HG02678 (cell line): Measurements from ENCODE around the gene CCL16.
"Not testable (repeated sequence)": the region's sequence is repeated elsewhere in the genome, so short reads cannot be mapped to it uniquely, and the experiment has no call there.

Source experiments
- ATAC-seq: cut with Tn5 transposase; IDR thresholded peaks from one replicate; pipeline ENCODE4 v1.9.1; 2021; ENCODE audit warnings: mild to moderate bottlenecking, moderate library complexity; ENCODE audit not compliant: unreplicated experiment

Gene CCL16, protein sequence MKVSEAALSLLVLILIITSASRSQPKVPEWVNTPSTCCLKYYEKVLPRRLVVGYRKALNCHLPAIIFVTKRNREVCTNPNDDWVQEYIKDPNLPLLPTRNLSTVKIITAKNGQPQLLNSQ

DNA sequence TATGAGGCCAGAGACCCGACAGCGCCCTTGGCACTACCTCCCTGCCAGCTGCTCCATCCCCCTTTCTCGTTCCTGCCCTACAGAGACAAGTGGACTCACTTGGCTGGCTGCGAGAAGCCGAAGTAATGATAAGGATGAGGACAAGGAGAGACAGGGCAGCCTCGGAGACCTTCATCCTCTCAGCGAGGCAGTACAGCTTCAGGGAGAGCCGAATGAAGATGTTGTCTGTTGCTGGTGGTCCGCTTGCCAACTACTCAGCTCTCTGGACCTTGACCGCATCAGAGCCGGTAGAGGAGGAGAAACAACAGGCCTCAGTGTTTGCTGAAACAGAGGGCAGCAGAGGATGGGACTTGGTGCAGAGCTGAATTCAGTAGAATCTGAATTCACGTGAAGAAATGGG, at the start of gene CCL16:
Gene CCL16 (minus strand): TSS at position 252 of the 400 bp plus-strand sequence. CDS start 77 bp downstream, at position 175.
- no peak for ATAC-seq

DNA sequence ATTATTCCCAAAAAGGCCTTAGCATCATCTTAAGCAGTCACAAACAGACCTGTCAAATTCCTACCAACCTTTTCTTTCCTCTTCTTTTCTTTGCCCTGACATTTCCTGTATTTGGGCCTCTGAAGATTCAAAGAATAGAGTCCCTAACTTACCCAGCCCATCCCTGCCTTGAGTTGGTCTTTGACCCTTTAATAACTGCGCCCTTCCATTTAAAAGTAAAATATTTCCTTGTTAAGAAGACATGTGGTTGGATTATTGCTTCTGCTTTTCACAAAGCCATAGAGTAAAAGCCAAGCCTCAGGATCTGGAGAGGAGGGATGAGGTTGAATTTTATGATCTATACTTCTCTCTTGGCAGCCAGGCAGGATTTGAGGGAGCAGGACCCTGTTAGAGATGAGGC, 49.7 kb upstream of the CCL16 start:
- no peak for ATAC-seq

DNA sequence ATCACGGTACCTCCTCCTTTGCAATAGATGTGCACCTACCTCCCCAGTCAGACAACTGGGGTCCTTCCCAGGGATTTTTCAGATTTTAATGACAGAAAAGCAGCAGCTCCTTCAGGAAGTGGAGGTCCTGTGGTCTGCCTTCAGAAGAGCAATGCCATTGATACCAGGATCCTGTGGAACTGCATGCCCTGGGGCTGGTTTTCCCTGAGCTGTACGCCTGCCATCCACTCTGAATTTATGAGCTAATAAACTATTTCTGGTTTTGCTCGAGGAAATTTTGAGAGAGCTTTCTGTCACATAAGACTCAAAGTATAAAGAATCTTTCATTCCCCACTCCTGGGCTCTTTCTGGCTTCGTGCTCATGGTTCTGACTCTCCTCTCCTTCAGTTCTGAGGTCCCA, 46.5 kb upstream of the CCL16 start:
- no peak for ATAC-seq

DNA sequence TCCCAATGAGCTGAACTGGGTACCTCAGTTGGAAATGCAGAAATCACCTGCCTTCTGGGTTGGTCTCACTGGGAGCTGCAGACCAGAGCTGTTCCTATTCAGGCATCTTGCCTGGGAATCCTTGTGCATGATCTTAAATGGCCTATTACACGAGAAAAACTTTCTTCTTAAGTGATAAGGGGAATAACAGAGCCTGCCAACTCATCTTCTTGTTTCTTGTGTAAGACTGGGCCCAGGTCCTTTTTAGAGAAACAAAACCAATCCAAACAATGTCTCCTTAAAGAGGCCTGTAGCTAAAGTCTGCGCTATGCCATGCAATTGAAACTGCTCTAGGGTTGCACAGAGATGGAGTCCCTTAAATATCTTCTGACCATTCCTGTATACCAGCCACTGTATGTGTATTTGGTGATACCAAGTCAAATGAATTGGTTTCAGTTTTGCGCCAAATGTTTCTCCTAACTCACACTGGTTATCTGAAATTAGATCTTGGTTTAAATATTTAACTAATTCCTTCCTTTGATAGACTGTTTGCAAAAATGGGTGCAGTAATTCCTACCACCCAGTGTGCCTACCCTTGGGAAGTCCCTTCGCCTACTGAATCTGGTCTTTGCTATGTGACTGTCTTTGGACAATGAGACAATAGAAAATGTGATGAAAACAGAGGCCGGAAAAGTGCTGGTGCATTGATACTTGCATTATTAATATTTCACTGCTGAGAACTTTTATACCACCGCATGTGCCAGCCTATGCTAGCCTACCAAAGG, 43.0 kb upstream of the CCL16 start:
- ATAC-seq: no peak

DNA sequence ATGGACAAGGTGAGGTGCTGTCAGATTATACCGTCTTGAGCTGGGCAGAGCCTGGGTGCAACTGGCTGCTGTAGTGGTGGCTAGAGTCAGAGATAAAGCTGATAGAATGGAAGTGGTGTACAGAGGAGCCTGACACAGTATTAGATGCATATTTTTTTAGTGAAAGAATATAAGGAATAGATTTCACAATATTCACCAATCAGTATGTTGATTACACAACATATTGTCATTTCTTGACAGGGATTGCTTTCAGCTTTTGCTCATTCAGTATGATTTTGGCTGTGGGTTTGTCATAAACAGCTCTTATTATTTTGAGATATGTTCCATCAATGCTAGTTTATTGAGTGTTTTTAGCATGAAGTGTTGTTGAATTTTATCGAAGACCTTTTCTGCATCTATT, 38.1 kb upstream of the CCL16 start:
- no peak for ATAC-seq

DNA sequence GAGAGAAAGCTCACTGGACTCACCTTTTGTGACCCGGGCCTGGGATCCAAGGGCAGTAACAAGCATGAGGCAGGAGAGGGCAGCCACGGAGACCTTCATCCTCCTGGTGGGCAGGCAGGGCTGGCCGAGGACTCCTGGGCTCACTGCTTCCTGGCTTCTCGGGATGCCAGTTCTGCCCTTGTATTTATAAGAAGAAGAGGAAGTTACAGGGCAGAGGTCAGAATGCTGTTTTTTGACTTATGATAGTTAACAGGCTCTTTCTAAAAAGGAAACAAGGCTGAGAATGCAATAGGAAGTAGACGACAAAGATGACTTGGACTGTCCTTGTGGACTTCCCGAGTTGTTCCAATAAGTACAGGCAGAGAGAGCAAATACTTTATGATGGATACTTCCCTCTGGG, 36.5 kb upstream of the CCL16 start, which contains the start of gene CCL23:
Gene CCL23 (minus strand): TSS at position 174 of the 400 bp plus-strand sequence. CDS start 75 bp downstream, at position 99.
- no peak for ATAC-seq

DNA sequence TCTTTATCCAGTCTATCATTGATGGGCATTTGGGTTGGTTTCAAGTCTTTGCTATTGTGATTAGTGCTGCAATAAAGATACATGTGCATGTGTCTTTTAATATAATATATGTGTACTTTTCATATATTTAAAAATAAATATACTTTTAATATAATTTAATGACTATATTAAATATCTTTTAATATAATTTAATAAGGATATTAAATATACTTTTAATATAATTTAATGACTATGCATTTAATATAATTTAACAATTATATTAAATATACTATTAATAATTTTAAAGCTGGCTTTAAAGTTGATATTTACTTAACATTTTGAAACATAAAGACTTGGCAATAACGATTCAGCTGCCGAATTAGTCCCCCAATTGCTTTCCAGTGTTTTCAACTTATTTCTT, 35.3 kb upstream of the CCL16 start:
- ATAC-seq: no peak

DNA sequence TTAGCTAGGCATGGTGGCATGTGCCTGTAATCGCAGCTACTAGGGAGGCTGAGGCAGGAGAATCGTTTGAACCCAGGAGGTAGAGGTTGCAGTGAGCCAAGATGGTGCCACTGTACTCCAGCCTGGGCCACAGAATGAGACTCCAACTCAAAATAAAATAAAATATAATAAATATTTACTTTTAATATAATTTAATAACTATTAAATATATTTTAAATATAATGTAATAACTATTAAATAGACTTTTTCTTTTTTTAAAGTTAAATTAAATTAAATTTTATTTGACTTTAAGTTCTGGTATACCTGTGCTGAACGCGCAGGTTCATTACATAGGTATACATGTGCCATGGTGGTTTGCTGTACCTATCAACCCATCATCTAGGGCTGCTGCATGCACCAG, 34.6 kb upstream of the CCL16 start:
- ATAC-seq: not testable (repeated sequence)

DNA sequence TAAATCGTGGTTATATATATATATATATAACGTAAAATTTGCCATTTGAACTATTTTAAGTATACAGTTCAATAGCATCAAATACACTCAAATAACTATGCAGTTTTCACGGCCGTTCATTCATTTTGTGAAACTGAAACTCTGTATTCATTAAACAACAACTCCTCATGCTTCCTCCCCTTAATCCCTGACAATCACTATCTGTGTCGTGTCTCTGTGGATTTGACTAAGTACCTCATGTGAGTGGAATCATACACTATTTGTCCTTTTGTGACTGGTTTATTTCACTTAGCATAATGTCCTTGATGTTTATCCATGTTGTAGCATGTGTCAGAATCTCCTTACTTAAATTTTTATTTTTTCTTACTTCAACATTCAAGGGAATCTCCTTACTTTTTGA, 33.6 kb upstream of the CCL16 start:
- ATAC-seq: no peak

DNA sequence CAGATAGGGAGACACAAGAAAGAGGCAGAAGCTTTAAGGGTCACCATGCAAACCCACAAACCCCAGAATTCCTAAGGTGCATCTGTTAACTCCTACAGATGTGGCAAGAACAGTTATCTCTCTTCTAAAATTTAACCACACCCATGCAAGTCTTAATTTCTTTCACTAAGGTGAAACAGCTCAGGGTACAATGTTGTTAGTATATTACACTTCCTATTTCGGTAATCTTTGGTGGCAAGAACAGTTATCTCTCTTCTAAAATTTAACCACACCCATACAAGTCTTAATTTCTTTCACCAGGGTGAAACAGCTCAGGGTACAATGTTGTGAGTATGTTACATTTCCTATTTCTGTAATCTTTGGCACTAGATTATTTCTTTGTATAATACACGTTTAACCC, 29.9 kb upstream of the CCL16 start:
- ATAC-seq: no peak

DNA sequence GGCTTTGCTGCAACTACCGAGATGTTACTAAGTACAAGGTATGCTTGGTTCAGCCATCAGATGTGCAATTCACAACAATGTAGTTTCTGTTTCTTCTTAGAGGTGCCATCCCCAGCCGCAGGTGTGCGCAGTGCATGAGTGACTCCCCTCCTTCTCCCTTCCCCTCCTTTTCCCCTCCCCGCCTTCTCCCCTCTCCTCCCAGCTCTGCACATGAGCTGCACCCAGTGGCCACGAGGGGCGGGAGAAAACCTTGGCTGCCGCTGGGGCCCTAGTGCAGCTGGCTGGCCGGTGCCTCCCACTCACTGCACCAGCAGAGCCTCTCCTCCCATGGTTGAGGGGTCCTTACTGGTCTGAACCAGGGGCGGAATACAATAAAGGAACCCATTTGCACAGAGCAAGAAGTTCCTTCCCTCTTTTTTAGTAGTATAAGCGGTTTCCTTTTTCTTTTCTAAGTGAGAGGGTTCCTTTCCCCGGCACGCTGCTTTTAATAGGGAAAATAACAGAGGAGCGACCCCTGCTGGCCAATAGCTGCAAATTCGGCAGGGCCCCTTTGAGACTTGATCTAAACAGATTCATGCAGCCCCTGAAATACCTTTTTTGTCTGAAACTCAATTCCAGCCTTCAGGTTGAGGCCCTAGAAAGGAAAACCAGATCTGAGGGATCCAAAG, 27.8 kb upstream of the CCL16 start:
- ATAC-seq: no peak

DNA sequence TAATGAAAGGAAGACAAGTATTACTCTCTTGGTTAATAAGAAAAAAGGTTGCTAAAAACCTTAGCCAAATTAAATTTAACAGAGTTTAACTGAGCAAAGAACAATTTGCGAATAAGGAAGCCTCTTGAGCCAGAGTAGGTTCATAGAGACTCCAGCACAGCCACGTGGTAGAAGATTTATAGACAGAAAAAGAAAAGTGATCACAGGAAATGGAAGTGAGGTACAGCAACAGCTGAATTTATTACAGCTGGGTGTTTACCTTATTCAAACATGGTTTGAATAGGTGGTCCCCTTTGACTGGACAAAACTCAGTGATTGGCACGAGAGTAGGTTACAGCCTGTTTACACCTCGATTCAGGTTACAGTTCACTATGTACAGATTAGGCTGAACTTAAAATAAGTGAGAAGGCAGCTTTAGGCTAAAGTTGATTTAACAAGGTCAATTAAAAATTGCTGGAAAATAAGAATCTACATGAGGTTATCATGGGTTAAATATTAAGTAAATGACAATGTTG, 23.4 kb upstream of the CCL16 start:
- ATAC-seq: no peak

DNA sequence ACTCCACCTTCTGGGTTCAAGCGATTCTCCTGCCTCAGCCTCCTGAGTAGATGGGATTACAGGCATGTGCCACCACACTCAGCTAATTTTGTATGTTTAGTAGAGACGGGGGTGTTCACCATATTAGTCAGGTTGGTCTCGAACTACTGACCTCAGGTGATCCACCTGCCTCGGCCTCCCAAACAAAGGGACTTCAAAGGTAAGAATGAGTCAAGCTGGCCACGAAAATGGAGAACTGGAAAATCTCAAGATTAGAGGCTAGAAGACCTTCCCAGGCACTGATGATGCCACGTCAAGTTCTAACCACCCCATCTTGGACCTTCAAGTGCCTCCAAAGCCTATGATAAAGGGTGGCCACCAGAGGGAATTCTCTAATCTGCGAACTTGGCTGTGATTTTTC, 21.3 kb upstream of the CCL16 start:
- ATAC-seq: no peak

DNA sequence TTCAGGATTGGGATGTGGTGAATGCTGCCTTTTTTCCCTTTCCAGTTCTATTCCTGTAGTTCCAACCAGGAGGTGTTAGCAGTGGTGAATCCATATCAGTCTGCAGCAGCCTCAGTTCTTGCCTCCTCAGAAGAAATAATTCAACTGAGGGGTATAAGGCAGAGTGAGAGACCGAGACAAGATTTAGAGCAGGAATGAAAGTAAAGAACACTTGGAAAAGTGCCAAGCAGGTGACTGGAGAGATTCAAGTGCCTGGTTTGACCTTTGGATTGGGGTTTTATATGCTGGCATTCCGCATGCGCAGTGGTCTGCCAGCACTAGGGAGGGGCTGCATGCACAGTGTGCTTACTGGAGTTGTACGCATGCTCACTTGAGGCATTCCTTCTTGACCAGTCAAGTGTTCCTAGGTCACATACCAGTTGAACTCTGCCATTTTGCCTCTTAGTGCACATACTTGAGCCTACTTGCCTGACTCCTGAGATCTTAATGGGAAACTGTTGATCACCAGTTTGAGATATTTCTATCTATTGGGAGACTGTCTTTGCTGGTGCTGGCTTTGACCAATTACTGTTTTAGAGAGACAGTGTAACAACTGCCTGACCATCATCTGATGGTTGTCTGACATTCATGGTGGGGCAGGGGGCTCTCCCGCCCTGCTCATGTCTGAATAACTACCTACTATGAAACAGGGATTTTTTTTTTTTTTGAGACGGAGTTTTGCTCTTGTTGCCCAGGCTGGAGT, 20.7 kb upstream of the CCL16 start:
- ATAC-seq: no peak

DNA sequence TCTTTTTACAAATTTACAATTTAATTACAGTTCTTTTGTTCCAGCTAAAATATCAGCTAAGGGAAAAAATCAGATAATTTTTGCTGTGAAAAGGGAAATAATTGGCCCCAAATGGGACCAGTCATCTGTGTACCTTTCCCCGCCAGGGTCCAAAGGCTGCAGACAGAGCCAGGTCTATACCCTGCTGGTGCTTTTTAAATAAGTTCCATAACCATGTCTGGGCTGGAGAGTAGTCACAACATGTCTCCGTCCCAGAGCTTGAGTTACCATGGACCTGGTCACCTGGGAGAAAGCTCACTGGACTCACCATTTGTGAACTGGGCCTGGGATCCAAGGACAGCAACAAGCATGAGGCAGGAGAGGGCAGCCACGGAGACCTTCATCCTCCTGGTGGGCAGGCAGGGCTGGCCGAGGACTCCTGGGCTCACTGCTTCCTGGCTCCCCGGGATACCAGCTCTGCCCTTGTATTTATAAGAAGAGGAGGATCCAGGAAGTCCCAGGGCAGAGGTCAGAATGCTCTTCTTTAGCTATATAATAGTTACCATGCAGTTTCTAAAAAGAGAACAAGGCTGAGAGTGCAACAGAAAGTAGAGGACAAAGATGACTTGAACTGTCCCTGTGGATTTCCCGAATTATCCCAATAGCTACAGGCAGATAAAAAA, 19.9 kb upstream of the CCL16 start, which contains the start of gene CCL15:
Gene CCL15 (minus strand): TSS at position 444 of the 662 bp plus-strand sequence. CDS start 61 bp downstream, at position 383.
- ATAC-seq: no peak

DNA sequence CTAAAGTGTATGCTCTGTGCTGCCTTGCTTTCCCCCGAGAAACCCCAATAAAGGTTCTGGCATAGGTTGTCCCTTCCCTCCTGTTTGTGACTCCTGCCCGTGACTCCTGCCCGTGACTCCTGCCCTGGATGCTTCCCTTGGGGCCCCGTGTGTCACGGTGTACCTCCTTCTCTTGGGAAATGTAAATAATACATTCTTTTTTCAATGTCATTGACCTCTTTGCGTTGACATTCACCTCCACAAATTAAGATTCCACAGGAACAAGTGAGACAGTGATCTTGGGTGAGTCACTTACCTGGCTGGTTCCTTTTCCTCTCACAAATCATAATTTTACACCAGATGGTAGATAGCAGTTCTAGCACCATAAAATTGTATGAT, 19.4 kb upstream of the CCL16 start:
- no peak for ATAC-seq

DNA sequence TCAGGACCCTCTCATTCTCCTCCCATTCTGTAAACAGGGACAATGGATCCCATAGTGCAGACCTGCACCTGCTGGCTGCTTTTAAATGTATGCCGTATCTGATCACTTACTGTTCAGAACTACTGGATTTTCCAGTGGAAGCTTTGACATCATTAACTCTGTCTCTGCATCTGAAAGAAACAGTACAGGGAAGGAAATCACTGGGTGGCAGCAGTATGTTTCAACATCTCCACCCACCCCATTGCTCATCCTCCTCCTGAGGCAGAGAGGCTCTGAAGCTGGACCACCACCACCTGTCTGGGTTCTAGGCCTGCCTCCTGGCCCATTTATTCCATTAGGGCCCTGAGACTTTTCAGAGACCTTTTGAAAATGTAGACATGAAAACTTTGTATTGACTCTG, 17.5 kb upstream of the CCL16 start:
- no peak for ATAC-seq

DNA sequence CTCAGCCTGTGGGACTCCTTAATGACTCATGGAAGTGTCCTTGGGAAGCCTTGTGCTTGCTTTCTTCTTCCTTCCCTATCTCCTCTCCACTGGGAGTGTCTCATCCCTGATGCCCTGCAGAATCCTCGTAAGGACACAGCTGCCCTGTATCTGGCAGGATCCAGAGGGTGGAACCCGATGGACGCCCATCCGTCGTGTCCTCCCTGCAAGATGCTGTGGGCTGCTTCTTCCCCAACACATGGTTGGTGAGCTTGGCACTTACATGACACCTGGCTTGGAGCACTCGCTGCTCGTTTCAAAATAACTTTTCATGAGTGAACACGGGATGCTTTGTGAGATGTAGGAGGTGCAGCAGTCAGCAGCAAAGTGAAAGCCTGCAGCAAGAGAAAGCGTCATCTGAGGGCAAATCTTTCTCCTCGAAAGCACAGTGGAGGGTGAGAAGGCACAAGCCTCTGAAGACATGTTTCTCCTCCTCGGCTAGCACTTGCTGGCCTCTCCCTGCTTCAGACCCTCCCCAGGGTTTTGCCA, 16.8 kb upstream of the CCL16 start:
- ATAC-seq: no peak

DNA sequence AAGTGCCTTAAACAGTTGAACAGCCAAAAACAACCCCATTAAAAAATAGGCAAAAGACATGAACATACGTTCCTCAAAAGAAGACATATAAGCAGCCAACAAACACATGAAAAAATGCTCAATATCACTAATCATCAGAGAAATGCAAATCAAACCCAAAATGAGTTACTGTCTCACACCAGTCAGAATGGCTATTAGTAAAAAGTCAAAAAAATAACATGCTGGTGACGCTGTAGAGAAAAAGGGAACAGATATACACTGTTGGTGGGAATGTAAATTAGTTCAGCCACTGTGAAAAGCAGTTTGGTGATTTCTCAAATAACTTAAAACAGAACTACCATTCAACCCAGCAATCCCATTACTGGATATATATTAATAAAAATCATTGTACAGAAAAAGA, 14.0 kb upstream of the CCL16 start:
- not testable (repeated sequence) for ATAC-seq

DNA sequence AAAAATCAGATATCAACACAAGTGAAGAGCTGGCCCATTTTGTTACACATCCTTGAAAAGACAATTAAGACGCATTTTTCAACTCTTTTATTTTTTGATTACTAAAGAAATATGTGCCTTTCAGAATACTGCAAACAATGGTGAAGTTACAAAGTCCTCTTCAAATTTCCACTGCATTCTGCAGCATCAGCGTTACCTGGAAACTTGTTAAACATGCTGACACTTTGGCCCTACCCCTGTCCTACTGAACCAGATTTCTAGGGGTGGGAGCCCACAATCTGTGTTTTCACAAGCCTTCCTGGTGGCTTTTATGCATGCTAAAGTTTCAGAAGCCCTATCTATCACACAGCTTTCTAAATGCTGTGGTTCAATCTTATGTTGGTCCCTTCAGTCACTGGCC, 9.8 kb upstream of the CCL16 start:
- ATAC-seq: no peak
